Activated CD4-positive, alpha-beta T cell treated with anti-CD3 and anti-CD28 coated beads, Interleukin-2, amount 50 U/mL, for 48 hours (primary cell): ENCODE measurements around the gene ZNF146.
A peak's percentile ranks its signal among the peaks of the same experiment; 100 is the strongest.
"Not testable (repeated sequence)": the region's sequence is repeated elsewhere in the genome, so short reads cannot be mapped to it uniquely, and the experiment has no call there.

Source experiments
- DNase-seq, 2 experiments: peaks; one replicate each; pipeline ENCODE4 v3.0.0-alpha.2; 2020

The ZNF146 gene

DNA sequence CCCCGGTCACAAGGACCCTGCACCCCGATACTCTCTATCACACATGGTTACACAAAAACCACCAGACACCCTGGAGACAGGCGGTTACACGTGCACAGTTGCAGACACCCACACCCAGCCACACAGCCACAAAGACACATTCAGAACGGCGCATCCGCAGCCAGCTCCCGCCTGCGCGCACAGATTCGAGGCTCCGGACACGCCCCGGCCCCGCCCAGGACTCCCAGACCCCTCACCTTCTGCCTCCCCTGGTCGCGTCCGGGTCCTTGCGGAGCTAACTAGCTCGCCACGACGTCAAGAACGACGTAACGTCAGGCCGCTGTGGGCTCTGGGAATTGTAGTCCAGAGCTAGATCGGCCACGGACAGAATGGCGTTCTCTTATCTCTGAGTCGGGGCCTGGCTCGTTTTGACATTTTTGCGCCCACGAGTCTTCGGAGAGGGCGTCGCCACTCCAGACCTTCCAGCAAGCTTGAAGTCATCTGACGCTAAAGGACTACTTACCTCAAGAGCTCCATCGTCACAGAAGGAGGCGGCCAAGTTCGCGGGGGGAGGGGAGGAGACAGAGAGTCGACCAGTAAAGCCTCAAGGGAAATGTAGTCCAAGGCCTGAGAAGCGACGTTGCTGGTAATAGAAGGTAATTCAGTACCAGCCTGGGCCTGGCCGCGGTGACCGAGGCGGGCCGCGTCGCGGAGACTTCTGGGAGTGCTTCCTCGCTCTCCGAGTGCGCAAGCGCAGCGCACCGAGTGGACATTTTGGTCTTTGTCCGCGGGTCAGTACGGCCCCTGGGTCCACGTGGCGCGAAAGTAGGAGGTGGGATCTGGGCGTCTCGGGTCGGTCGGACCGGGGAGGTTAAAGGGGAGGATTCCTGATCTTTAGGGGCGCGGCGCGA, at the start of gene ZNF146, which contains the start of gene ZNF565:
Gene ZNF146, plus strand, starts transcription at position 721 of the 890 bp plus-strand sequence. CDS start 21,335 bp downstream, outside the sequence.
Gene ZNF565, minus strand, starts transcription at position 280 of the 890 bp plus-strand sequence. CDS start 12,680 bp downstream, outside the sequence.
- DNase-seq = peak; percentile 98 to 99

DNA sequence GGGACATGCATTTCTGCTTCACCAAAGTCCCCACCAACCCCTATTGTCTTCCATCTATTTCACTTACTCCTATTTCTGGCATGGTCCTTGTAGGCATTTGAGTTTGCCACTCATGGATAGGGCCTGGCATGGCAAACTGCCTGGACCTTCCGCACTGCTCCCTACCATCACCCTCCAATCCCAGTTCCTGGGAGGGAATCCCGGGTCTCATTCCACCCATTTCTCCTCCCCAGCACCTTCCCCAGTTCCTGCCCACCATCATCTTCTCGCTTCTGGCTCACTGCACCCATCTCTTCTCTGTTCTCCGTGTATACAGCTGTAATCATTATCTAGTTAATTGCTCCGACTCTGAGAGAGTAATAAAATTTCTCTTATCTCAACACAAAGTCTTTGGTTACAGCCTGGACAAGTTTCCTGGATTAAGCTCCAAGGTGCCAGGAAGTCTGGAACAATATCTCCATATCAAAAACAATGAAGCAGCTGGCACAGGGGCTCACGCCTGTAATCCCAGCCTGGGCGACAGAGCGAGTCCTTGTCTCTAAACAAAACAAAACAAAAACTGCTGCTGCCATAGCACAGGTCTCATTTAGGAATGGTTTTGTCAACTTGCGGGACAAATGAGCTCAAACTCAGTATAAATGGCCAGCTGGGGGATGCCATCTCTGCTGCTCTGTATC, 45.7 kb upstream of the ZNF146 start:
- no peak for DNase-seq

DNA sequence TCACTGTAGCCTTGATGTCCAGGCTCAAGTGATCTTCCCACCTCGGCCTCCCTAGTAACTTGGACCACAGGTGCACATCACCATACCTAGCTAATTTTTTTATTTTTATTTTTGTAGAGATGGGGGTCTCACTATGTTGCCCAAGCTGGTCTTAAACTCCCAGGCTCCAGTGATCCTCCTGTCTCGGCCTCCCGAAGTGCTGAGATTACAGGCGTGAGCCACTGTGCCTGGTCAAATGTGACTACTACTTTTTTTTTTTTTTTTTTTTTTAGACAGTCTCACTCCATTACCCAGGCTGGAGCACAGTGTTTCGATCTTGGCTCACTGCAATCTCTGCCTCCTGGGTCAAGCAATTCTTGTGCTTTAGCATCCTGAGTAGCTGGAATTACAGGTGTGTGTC, 42.1 kb upstream of the ZNF146 start:
- DNase-seq = no peak

DNA sequence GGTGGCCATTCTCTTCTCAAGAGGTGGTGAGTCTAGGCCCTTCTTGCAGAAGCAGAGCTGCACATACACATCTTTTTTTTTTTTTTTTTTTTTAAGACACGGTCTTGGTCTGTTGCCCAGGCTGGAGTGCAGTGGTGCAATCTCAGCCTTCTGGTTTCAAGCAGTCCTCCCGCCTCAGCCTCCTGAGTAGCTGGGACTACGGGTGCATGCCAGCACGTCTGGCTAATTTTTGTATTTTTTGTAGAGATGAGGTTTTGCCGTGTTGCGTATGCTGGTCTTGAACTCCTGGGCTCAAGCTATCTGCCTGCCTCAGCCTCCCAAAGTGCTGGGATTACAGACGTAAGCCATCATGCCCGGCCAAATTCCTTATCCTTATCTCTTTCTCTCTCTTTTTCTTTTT, 41.1 kb upstream of the ZNF146 start:
- DNase-seq = not testable (repeated sequence)

DNA sequence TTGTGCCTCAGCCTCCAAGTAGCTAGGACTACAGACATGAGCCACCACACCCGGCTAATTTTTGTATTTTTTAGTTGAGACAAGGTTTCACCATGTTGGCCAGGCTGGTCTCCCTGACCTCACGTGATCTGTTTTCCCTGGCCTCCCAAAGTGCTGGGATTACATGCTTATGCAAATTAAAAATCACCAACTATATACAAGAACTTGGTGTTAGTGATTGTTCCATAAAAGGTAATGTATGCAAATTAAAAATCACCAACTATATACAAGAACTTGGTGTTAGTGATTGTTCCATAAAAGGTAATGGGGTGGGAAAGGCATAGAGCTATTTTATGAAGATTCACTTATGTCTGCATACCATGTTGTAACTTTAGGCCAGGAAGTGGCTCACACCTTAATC, 35.8 kb upstream of the ZNF146 start:
- not testable (repeated sequence) for DNase-seq

DNA sequence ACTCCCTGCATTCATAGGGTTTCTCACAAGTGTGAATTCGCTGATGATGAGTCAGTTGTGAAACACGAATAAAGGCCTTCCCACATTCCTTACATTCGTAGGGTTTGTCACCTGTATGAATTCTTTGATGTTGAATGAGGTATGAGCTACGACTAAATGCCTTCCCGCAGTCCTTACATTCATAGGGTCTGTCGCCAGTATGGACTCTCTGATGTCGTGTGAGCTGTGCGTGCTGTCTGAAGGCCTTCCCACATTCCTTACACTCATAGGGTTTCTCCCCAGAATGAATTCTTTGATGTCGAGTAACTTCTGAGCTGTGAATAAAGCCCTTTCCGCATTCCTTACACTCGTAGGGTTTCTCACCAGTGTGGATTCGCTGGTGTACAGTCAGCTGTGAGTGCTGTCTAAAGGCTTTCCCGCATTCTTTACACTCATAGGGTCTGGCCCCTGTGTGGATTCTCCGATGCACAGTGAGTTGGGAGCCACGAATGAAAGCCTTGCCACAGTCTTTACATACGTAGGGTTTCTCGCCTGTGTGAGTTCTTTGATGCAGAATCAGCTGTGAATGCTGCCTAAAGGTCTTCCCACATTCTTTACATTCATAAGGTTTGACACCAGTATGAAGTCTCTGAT, 32.2 kb upstream of the ZNF146 start:
- no peak for DNase-seq

DNA sequence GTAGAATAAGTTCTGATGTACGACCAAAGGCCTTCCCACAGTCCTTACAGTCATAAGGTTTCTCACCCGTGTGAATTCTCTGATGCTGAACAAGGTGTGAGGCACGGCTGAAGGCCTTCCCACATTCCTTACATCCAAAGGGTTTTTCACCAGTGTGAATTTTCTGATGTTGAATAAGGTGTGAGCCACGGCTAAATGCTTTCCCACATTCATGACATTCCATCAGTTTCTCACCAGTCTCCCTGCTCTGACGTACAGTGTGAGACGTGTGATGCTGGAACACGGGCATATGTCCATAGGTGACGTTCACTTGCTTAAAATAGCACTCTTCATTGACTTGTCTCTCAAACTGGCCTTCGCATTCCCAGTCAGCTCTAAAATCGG, 31.7 kb upstream of the ZNF146 start:
- DNase-seq = no peak

DNA sequence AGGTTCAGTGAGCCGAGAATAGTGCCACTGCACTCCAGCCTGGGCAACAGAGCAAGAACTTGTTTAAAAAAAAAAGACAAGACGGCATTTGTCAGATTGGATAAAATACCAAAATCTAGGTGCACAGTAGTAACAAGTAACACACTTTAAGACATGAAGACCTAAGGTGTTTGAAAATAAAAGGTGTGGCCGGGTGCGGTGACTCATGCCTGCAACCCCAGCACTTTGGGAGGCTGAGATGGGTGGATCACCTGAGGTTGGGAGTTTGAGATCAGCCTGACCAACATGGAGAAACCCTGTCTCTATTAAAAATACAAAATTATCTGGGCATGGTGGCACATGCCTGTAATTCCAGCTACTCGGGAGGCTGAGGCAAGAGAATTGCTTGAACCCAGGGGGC, 28.2 kb upstream of the ZNF146 start:
- DNase-seq = not testable (repeated sequence)

DNA sequence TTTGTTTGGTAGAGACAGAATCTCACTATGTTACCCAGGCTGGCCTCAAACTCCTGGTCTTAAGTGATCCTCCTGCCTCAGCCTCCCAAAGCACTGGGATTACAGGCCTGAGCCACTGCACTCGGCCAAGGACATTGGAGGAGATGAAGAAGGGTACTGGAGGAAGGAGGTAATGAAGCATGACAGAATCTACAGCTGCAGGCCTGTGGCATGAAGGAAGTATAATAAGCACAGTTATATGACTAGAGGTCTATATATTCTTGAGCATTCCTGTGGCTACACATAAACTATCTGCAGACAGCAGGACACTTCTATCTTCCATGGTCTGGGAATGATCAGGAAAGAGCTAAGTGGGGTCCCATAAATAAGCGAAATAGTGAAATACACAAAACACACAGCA, 18.7 kb upstream of the ZNF146 start:
- DNase-seq = no peak

DNA sequence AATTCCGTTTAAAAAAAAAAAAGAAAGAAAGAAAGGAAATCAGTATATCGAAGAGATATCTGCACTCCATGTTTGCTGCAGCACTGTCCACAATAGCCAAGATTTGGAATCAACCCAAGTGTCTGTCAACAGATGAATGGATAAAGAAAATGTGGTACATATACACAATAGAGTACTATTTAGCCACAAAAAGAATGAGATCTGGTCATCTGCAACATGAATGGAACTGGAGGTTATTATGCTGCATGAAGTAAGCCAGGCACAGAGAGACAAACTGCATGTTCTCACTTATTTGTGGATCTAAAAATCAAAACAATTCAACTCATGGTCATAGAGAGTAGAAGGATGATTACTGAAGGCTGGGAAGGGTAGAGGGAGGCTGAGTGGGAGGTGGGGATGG, 16.8 kb upstream of the ZNF146 start:
- no peak for DNase-seq

DNA sequence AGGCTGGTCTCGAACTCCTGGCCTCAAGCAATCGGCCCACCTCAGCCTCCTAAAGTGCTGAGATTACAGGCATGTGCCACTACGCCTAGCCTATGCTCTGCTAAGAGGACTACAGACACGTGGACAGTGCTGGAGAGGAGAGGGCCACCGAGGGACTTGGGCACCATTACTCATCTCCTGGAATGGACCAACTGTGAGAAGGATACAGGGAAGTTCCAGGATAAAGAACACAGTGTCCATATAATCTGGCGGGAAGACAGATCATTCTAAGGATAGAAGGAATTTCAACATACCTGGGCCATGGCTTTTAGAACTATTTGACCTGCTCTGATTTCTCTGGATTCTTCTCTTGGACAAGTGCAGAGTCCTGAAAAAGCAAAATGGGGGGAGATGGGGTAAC, 13.2 kb upstream of the ZNF146 start:
- no peak for DNase-seq

DNA sequence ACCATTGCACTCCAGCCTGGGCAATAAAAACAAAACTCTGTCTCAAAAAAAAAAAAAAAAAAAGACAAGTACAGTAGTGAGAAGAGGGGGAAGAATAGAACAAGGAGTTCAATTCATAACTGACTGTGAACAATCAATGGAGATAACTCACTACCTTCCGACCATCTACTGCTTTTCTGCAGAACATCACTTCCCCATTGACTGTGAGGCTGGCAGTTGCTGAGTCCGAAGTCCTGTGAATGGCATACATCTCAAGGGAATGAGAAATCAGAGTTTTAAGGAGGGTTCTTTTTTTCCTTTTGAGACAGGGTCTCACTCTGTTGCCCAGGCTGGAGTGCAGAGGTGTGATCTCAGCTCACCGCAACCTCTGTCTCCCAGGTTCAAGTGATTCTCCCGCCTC, 11.6 kb upstream of the ZNF146 start:
- no peak for DNase-seq

DNA sequence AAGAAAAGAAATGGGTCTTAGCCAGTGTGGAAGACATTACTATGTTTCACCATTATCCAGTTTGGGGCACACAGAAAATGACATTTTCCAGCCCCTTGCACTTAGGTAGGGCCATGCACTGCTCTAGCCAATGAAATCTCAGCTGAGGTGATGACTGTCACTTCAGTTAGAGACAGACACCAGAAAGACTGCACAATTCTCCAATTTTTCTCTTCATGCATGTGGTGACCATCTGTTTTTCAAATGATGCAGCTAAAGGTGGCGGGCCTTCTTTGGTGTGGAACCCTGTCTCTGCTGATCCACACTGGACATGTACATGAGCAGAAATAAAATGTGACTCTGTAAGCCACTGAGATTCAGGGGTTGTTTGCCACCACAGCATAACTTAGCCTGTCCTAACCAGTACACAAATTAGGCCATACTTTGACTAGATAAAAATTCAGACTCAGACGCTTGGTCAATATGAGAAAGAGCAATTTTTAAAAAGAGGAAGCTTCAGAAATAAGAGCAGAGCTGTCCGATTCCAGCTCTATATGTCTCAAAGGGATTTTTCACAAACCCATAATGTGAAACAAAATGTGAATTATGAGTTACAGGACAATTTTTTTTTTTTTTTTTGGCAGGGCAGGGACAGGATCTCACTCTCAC, 7.2 kb upstream of the ZNF146 start:
- DNase-seq = no peak

DNA sequence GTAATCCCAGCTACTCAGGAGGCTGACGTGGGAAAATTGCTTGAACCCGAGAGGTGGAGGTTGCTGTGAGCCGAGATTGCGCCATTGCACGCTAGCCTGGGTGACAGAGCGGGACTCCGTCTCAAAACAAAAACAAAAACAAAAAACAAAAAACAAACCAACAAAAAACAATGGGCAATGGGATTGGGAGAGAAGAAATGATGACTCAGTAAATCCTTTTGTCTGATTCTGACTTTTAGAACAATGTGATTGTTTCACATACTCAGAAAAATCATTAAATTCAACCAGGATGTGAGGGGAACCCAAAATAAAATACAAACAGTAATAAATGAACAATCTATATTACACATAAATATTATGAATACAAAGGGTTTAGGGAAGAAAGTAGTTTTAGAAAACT, 5.5 kb upstream of the ZNF146 start:
- no peak for DNase-seq

DNA sequence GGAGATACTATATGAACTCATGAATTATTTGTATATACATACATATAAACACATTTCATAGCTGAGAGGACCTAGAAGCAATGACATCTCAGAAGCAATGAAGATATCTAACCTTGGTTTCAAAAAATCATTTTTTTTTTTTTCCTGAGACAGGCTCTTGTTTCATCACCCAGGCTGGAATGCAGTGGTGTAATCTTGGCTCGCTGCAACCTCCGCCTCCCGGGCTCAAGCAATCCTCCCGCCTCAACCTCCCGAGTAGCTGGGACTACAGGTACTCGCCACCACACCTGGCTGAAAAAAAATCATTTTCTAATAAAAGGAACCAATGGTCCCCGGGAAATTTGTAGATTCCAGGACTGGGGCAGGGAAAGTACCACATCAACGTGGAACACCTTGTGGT, 4.4 kb upstream of the ZNF146 start:
- no peak for DNase-seq

DNA sequence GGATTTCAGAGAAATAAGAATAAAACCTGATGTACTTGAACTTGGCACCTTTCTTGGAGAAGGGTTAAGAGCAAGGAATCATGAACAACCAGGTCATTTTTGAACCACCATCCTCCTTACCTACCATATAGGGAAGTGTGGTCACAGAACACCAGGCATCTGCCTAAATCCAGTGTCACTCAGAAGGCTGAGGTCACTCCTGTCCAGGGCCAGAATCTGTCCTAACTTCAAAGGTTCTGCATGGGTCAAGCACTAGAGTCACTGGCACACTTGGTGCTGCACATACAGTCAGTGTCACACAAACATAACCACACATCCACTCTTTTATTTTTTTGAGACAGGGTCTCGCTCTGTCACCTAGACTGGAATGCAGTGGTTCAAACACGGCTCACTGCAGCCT, 2.0 kb upstream of the ZNF146 start:
- DNase-seq = no peak

DNA sequence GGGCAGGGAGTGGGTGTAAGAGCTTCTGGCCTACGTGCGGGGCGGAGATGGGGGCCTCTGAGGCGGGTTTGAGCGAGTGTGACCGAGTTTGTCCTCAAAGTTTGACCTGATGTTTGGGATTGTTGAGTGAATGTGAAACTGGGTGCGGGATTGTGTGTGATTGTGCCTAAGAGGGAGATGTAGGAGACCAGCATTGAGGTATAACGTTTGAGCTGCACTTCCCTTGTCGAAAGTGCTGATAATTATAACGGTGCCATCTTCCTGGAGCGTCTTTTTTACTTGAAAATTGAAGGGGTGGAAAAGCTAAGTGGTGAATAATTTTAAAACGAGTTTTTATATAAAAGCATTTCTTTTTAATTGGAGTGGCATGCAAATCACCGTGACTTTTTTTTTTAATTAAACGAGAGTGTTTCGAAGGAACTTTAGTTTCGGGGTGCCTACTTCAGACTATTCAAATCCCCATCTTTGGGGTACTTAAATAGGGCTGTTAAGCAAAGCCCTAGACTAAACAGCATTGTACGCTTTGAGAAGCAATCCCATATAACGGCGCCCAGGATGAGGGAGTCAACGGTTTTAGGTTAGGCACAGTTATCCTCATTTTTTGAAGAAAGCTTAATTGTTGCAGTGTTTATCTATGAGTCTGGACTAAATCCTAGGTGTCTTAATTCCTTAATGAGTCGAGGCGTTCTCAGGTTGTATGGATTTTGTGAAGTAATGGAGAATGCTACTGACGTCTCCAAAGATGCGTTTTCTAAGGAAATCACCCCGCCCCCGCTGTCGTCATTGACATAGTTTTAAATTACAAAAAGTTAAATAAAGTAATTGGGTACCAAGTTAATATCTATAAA, 594 bp downstream of the ZNF146 start:
- peak; percentile 31 to 41 for DNase-seq

DNA sequence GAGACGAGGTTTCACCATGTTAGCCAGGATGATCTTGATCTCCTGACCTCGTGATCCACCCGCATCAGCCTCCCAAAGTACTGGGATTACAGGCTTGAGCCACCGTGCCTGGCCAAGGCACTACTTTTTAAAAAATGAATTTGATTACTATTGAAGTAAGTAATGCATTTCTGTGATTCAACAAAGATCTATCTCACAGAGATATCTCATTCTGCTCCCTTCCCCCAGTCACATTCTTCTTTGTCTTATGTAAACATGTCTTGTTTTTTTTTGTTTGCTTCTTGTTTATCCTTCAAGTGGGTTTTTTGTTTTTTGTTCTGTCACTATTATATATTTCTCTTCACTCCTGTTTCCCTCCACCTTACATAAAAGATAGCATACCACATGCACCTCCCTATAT, 6.6 kb downstream of the ZNF146 start:
- DNase-seq = no peak

DNA sequence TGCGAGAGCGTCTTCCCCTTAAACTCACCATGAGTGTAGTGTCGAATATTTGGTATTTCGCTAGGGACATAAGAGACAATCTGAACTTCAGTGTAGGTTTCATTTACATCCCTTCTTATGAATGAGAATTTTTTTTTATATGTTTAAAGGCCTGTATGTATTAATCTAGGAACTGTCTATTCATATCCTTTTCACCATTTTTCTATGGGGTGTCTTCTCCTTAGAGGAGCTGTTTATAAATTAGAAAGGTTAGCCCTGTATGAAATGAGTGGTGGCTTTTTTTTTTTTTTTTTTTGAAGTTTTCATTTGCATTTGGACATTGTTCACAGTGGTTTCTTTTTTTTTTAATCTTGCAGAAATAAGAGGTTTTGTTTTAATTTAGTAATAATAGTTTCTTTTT, 7.6 kb downstream of the ZNF146 start:
- DNase-seq = no peak

DNA sequence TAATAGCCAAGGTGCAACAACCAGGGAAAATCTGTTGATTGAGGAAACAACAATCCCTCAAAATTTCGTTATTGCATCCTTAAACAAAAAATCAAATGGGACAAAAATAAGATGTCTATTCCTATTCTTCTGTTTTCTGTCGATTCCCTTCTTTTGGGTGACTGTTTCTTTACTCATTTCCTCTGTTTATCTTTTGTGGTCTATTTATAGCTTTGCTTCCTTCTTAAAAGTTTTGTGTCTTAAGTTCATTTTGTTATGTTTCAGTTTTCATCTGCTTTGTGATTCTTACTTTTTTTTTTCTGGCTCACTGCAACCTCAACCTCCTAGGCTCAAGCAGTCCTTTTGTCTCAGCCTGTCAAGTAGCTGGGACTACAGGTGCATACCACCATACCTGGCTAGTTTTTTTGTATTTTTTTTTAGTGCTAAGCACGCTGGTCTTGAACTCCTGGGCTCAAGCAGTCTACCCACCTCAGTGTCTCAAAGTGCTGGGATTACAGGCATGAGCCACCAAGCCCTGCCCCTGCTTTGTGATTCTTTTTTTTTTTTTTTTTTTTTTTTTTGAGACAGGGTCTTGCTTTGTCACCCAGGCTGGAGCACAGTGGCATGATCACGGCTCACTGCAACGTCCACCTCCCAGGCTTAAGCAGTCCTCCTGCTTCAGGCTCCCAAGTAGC, 10.4 kb downstream of the ZNF146 start:
- no peak for DNase-seq

DNA sequence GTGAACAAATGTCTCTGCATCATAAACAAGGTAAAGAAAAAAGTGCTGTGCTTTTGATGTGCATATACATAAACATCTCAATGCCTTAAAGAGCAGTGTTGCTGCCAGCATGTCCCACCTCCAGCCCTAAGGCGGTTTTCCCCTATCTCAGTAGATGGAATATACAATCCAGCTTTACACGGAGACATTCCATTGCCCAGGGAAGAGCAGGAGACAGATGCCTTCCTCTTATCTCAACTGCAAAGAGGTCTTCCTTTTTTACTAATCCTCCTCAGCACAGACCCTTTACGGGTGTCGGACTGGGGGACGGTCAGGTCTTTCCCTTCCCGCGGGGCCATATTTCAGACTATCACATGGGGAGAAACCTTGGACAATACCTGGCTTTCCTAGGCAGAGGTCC, 18.7 kb downstream of the ZNF146 start:
- DNase-seq = not testable (repeated sequence)
